Stimulated activated CD8-positive, alpha-beta memory T cell treated with anti-CD3 and anti-CD28 coated beads, Interleukin-7, amount 100 ng/mL, for 48 hours (primary cell): ENCODE results near the gene CBL.
"Not testable (repeated sequence)": the region's sequence is repeated elsewhere in the genome, so short reads cannot be mapped to it uniquely, and the experiment has no call there.

Source experiments
- DNase-seq, 2 donors: peaks; one replicate each; pipeline ENCODE4 v3.0.0-alpha.2; 2020; ENCODE audit warnings: low read depth in 1 of 2; ENCODE audit errors: extremely low read depth in 1 of 2

The CBL gene

DNA sequence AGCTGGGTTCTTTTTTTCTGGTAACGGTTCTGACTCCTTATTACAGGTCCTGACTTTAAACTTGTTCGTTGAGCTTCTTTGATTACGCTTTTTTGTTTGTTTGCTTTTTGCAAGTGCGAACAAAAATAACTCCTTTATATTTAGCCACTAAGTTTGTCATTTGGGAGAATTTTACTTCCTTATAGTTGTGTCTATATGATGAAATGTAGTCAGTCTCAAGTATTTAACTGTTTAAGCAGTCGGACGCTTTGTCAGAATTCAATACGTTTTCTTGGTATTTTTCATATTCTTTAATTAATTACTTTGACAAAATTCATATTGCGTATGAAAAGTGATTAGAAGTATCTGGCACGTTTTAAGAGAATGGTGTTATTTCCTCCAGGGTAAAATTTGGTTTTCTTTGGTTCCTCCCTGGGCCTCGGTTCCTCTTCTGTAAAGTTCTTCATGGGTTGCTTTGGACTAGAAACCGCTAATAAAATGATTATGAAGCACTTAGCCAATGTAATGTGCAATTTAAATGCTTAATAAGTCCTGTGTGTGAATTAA is 1.3 kb downstream of the CBL start:
- no peak for DNase-seq

DNA sequence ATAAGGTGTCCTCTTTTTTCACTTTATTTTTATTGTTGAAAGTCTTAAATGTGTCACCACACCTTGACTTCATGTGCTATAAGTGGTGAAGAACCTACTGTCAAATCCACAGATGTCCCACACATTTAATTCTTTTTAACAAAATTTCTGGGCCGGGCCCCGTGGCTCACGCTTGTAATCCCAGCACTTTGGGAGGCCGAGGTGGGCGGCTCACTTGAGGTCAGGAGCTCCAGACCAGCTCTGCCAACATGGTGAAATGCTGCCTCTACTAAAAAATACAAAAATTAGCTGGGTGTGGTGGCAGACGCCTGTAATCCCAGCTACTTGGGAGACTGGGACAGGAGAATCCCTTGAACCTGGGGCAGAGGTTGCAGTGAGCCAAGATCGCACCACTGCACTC is 3.0 kb downstream of the CBL start:
- DNase-seq = no peak

DNA sequence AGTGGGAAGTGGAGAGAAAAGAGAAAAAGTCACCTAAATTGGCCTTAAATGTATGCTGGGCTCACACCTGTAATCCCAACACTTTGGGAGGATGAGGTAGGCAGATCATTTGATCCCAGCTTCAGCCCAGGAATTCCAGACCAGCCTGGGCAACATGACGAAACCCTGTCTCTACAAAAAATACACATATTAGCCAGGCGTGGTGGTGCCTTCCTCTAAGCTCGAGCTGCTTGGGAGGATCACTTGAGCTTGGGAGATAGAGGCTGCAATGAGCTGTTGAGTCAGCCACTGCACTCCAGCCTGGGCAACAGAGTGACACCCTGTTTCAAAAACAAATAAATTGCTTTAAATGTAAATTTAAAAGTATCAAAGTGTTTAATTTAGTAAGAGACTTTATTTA is 3.9 kb downstream of the CBL start:
- DNase-seq = no peak

GRCh38 chr11:119218141-119218878 is 12.2 kb downstream of the CBL start:
- DNase-seq = peak in 1 of 2 donors; percentile 10

DNA sequence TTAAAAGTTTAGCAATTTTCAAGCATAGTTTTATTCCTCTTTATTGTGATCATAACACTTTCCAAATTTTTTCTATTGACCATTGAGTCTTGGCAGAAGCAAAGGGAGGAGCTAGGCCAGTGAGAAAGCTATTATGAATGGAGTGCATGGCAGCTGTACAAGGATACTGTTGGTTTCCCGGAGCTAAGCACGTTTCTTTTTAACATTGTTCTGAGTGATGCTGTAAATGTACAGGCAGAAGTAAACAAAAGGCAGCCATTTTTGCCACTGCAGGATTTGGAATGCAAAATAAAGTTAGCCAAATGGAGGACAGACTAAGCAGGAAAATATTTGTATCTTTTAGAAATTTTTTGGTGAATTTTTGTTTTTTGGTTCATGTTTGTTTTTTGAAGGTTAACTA is 16.2 kb downstream of the CBL start:
- DNase-seq = no peak

DNA sequence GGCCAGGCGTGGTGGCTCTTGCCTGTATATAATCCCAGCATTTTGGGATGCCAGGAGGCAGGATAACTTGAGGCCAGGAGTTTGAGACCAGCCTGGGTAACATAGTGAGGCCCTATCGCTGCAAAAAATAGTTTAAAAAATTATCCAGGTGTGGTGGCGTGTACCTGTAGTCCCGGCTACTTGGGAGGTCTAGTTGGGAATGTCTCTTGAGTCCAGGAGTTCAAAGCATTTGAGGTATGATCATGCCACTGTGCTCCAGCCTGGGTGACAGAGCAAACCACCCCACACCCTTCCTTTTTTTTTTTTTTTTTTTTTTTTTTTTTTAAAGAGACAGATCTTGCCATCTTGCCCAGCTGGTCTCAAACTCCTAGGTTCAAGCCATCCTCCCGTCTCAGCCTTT is 16.8 kb downstream of the CBL start:
- no peak for DNase-seq

GRCh38 chr11:119223856-119224255 is 17.7 kb downstream of the CBL start:
- no peak for DNase-seq

GRCh38 chr11:119228535-119229287 is 22.6 kb downstream of the CBL start:
- not testable (repeated sequence) for DNase-seq

DNA sequence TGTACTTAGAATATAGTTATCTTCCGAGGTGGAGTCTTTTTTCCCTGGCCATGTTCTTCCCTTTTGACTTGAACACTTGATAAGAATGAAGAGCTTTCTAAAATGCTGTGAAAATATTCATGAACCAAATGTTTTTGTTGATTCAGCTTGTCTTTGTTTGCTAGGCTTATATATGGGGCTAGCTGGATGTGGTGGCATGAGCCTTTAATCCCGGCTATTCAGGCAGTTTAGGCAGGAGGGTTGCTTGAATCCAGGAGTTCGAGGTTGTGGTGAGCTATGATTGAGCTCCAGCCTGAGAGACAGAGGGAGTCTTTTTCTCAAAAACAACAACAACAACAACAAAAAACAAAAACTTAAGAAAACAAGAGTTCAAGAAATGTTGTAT is 23.1 kb downstream of the CBL start:
- no peak for DNase-seq

GRCh38 chr11:119229741-119230140 is 23.6 kb downstream of the CBL start:
- no peak for DNase-seq

DNA sequence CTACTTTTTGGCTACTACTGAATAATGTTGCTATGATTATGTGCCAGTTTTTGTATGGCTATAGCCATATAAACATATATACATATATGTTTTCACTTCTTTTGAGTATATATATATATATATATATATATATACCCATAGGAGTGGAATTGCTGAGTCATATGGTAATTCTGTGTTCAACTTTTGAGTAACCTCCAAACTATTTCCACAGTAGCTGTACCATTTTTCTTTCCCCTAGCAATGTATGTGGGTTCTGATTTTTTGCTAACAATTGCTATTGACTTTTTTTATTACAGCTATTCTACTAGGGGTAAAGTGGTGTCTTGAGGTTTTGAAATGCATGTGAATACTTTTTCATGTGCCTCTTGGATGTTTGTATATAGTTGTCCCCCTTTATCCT is 30.4 kb downstream of the CBL start:
- no peak for DNase-seq

DNA sequence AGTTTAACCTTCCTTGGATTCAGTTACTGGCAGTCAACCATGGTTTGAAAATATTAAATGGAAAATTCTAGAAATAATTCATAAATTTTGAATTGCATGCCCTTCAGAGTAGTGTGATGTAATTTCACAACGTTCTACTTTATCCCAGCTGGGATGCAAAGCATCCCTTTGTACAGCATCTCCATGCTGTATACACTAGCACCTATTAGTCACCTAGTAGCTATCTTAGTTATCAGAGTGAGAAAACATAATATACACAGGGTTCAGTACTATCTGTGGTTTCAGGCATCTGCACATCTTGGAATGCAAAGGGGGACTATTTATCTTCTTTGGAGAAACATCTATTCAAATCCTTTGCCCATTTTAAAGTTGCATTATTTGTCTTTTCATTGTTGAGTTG is 30.8 kb downstream of the CBL start:
- DNase-seq = no peak

GRCh38 chr11:119237515-119237914 is 31.4 kb downstream of the CBL start:
- no peak for DNase-seq

- no peak for DNase-seq
These were observed 42.9 kb downstream of the CBL start for GRCh38 chr11:119248750-119249670.

DNA sequence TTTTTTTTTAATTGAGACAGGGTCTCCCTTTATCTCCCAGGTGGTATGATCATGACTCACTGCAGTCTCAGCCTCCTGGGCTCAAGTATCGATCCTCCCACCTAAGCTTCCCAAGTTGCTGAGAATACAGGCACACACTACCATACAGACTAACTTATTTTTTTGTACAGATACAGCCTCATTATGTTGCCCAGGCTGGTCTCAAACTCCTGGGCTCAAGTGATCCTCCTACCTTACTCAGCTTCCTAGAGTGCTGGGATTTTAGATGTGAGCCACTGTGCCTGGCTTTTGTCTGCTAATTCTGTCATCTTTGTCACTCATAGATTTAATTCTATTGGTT is 43.5 kb downstream of the CBL start:
- no peak for DNase-seq

- DNase-seq = no peak
These were observed 45.0 kb downstream of the CBL start for GRCh38 chr11:119251114-119251513.

DNA sequence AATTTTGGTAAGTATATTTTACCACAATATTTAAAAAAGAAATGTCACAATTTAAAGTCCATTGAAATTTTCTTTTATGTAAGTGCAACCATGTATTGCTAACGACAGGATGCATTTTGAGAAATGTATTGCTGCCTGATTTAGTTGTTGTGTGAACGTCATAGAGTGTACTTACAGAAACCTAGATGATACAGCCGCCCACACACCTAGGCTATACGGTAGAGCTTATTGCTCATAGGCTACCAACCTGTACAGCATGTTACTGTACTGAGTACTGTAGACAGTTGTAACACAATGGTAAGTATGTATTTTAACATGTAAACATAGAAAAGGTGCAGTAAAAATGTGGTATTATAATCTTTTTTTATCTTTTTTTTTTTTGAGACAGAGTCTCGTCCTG is 48.1 kb downstream of the CBL start:
- DNase-seq = peak; percentile 9 to 65

- DNase-seq = no peak
These were observed 52.0 kb downstream of the CBL start for GRCh38 chr11:119258180-119258579.

- no peak for DNase-seq
These were observed 52.8 kb downstream of the CBL start for GRCh38 chr11:119258983-119259382.

DNA sequence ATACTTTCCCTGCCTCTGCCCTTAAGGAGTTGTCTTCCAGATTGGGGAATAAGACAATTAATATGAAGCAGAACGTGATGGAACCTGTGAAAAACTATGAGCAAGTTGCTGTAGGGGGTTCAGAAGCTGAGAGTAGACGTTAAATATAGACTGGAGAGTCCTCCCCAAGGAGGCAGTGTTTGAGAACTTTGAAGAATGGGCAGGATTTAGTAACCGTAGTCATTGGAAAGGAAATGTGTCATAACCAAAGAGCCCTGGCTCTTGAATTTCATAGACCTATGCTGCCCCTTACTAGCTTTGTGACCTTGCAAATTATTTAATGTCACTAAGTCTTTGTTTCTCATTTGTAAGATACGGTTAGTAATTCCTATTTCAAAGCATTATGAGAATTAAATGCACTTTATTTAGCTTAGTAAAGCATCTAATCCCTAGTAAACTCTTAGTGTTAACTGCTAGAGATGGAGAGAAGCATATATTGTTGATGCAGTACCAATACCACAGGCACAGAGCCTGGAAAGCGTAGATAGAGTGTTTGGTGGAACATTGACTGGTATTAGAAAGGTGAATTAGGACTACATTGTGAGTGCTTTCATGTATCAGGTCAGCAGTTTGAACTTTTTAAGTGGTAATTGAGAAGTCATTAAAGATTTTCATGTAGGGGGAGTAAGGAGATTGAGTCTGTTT is 56.7 kb downstream of the CBL start:
- no peak for DNase-seq
